Measurements from ENCODE around the gene FNDC10. TPM values are rescaled to one million over a fixed set of nuclear protein-coding genes. Genes with fewer than 3 reads are reported as not detected.
A peak's percentile ranks its signal among the peaks of the same experiment; 100 is the strongest.

Gene FNDC10
- total RNA-seq, 1 donor from 2014 or later: 7.4 TPM

GRCh38 chr1:1612104-1612400 lies 12.1 kb upstream of the FNDC10 start:
- Histone ChIP-seq H3K9me3 (ENCODE audit: insufficient read depth, low read depth, low read length) (no peaks in the 10 kb centered on the region), H3K27ac (ENCODE audit: low read depth, low read length) (no peak overlapping the region), H4K20me1 (ENCODE audit: insufficient read depth, low read length) (peaks cover 31% of the 10 kb centered on the region), H3K4me2 (ENCODE audit: low read length) (no peak overlapping the region), H2AFZ (ENCODE audit: low read depth, low read length) (no peak overlapping the region), H3K4me3 (ENCODE audit: insufficient read depth, low read depth, low read length) (no peak overlapping the region), H3K4me1 (ENCODE audit: insufficient read depth, low read length) (peaks cover 23% of the 10 kb centered on the region), H3K27me3 (ENCODE audit: insufficient read depth, low read length) (no peaks in the 10 kb centered on the region), H3K79me2 (ENCODE audit: insufficient read depth, low read length) (peaks cover 28% of the 10 kb centered on the region), H3K9ac (ENCODE audit: low read length) (no peak overlapping the region), H3K36me3 (ENCODE audit: insufficient read depth, low read length) (no peaks in the 10 kb centered on the region)
- TF ChIP-seq EZH2 (IDR thresholded peaks at IDR 0.05; ENCODE audit: insufficient read depth, low read length) (no peak), CTCF (IDR thresholded peaks at IDR 0.05; ENCODE audit: insufficient read depth, low read depth, low read length) (no peak)
- peaks cover 11% of the 10 kb centered on the region for H3K4me1 Mint-ChIP-seq (ENCODE audit: low read depth, unreplicated experiment)
- peaks cover 4% of the 10 kb centered on the region for H3K36me3 Mint-ChIP-seq (ENCODE audit: low read depth, unreplicated experiment)
- no peaks in the 10 kb centered on the region for H3K9me3 Mint-ChIP-seq (ENCODE audit: unreplicated experiment)
- H3K27me3 Mint-ChIP-seq (ENCODE audit: low read depth, unreplicated experiment): peaks cover 3% of the 10 kb centered on the region
- no peak for DNase-seq (ENCODE audit: low read depth)
- FAIRE-seq: no peak
- H3K4me3 Mint-ChIP-seq (ENCODE audit: unreplicated experiment): no peak overlapping the region
- no peak overlapping the region for H3K27ac Mint-ChIP-seq (ENCODE audit: unreplicated experiment)

DNA sequence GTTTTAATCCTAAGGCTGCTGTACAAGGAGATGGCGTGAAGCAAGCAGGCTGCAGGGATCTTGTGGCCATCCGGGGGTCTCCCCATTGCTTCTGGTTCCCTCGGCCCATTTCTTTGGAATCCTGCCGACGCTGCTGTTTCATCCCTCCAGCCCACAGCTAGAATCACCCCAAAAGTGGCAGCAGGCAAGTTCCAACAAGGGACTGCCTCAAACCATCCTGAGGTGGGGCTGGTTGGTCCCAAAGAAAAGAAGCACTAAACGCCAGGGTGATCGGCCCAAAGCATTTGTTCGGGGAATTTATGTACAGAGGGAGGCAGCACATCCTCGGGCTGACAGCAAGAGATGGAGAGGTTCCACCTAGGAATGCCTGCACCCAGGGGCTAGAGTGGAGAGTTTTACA lies 10.9 kb upstream of the FNDC10 start:
- peaks cover 4% of the 10 kb centered on the region for H3K36me3 Mint-ChIP-seq (ENCODE audit: low read depth, unreplicated experiment)
- H3K4me3 ChIP-seq (ENCODE audit: insufficient read depth, low read depth, low read length): no peak overlapping the region
- H3K27ac Mint-ChIP-seq (ENCODE audit: unreplicated experiment): no peak overlapping the region
- H3K9me3 Mint-ChIP-seq (ENCODE audit: unreplicated experiment): no peaks in the 10 kb centered on the region
- no peaks in the 10 kb centered on the region for H3K9me3 ChIP-seq (ENCODE audit: insufficient read depth, low read depth, low read length)
- no peaks in the 10 kb centered on the region for H3K36me3 ChIP-seq (ENCODE audit: insufficient read depth, low read length)
- peaks cover 23% of the 10 kb centered on the region for H4K20me1 ChIP-seq (ENCODE audit: insufficient read depth, low read length)
- DNase-seq (ENCODE audit: low read depth): no peak
- peaks cover 17% of the 10 kb centered on the region for H3K79me2 ChIP-seq (ENCODE audit: insufficient read depth, low read length)
- peaks cover 14% of the 10 kb centered on the region for H3K4me1 ChIP-seq (ENCODE audit: insufficient read depth, low read length)
- H3K4me2 ChIP-seq (ENCODE audit: low read length): no peak overlapping the region
- peaks cover 6% of the 10 kb centered on the region for H3K27me3 Mint-ChIP-seq (ENCODE audit: low read depth, unreplicated experiment)
- H3K27ac ChIP-seq (ENCODE audit: low read depth, low read length): no peak overlapping the region
- no peak overlapping the region for H3K4me3 Mint-ChIP-seq (ENCODE audit: unreplicated experiment)
- H3K27me3 ChIP-seq (ENCODE audit: insufficient read depth, low read length): no peaks in the 10 kb centered on the region
- peaks cover 11% of the 10 kb centered on the region for H3K4me1 Mint-ChIP-seq (ENCODE audit: low read depth, unreplicated experiment)
- H2AFZ ChIP-seq (ENCODE audit: low read depth, low read length): no peak overlapping the region
- H3K9ac ChIP-seq (ENCODE audit: low read length): no peak overlapping the region
- no peak for TF ChIP-seq EZH2 (IDR thresholded peaks at IDR 0.05; ENCODE audit: insufficient read depth, low read length)
- no peak for FAIRE-seq

GRCh38 chr1:1609822-1610485 lies 10.0 kb upstream of the FNDC10 start:
- peaks cover 7% of the 10 kb centered on the region for H3K27me3 Mint-ChIP-seq (ENCODE audit: low read depth, unreplicated experiment)
- H3K4me3 ChIP-seq (ENCODE audit: insufficient read depth, low read depth, low read length): no peak overlapping the region
- FAIRE-seq (no peak), DNase-seq (ENCODE audit: low read depth) (no peak)
- TF ChIP-seq CTCF (IDR thresholded peaks at IDR 0.05; ENCODE audit: insufficient read depth, low read depth, low read length): no peak
- TF ChIP-seq EZH2 (IDR thresholded peaks at IDR 0.05; ENCODE audit: insufficient read depth, low read length): no peak
- no peak overlapping the region for H2AFZ ChIP-seq (ENCODE audit: low read depth, low read length)
- H3K36me3 Mint-ChIP-seq (ENCODE audit: low read depth, unreplicated experiment): peaks cover 4% of the 10 kb centered on the region
- H3K4me1 Mint-ChIP-seq (ENCODE audit: low read depth, unreplicated experiment): peaks cover 11% of the 10 kb centered on the region
- no peaks in the 10 kb centered on the region for H3K36me3 ChIP-seq (ENCODE audit: insufficient read depth, low read length)
- H3K4me2 ChIP-seq (ENCODE audit: low read length): no peak overlapping the region
- no peak overlapping the region for H3K4me3 Mint-ChIP-seq (ENCODE audit: unreplicated experiment)
- H3K27me3 ChIP-seq (ENCODE audit: insufficient read depth, low read length): no peaks in the 10 kb centered on the region
- peak overlapping the region; percentile 41 for H3K27ac Mint-ChIP-seq (ENCODE audit: unreplicated experiment)
- no peak overlapping the region for H3K27ac ChIP-seq (ENCODE audit: low read depth, low read length)
- no peaks in the 10 kb centered on the region for H3K9me3 Mint-ChIP-seq (ENCODE audit: unreplicated experiment)
- no peak overlapping the region for H3K9ac ChIP-seq (ENCODE audit: low read length)
- H3K79me2 ChIP-seq (ENCODE audit: insufficient read depth, low read length): peaks cover 16% of the 10 kb centered on the region
- H3K4me1 ChIP-seq (ENCODE audit: insufficient read depth, low read length): peaks cover 14% of the 10 kb centered on the region
- H3K9me3 ChIP-seq (ENCODE audit: insufficient read depth, low read depth, low read length): no peaks in the 10 kb centered on the region
- peaks cover 22% of the 10 kb centered on the region for H4K20me1 ChIP-seq (ENCODE audit: insufficient read depth, low read length)
